ENCODE results near the gene LSM4. TPM values are rescaled to one million over a fixed set of nuclear protein-coding genes. Genes with fewer than 3 reads are reported as not detected.

Gene LSM4
- total RNA-seq, 1 experiment from 2014 or later: 115 TPM

- no peaks in the 10 kb centered on the region for H3K9me3 Mint-ChIP-seq (ENCODE audit: low read depth, unreplicated experiment)
- H3K27me3 Mint-ChIP-seq (ENCODE audit: unreplicated experiment): no peaks in the 10 kb centered on the region
- H3K27ac Mint-ChIP-seq (ENCODE audit: unreplicated experiment): peak overlapping the region; percentile 83
- peak overlapping the region; percentile 17 for H3K4me3 Mint-ChIP-seq (ENCODE audit: low read depth, unreplicated experiment)
- DNase-seq: peak; percentile 81
- peaks cover 9% of the 10 kb centered on the region for H3K4me1 Mint-ChIP-seq (ENCODE audit: low read depth, unreplicated experiment)
- CTCF ChIA-PET: interaction anchor here (1.1 to 1.5 kb wide), 2 partner anchors 21 to 44 kb away, joined by 3 to 5 read pairs; no protein-coding TSS in a partner anchor
- no TSS peak for BruUV-seq (replicated peaks)
- peaks cover 55% of the 10 kb centered on the region for H3K36me3 Mint-ChIP-seq (ENCODE audit: insufficient read depth, unreplicated experiment)
- no peak for TF ChIP-seq CTCF (IDR thresholded peaks at IDR 0.05; ENCODE audit: unreplicated experiment)
- intact Hi-C loops (cut with micrococcal nuclease; ENCODE audit: unreplicated experiment): loop anchor here (10.0 kb wide), 1 partner anchor 140 kb away; the partner anchor contains the start of gene SSBP4
Measured at GRCh38 chr19:18274781-18275356, 48.0 kb downstream of the LSM4 start.

GRCh38 chr19:18274219-18274780, 48.6 kb downstream of the LSM4 start, which contains the start of gene IQCN:
Gene IQCN (minus strand): TSS chr19:18274452. CDS start chr19:18269478, 4,974 bp downstream.
- Mint-ChIP-seq H3K4me3 (ENCODE audit: low read depth, unreplicated experiment) (peak within 1 kb of the TSS; percentile 17), H3K9me3 (ENCODE audit: low read depth, unreplicated experiment) (no peaks in the 10 kb centered on the region), H3K36me3 (ENCODE audit: insufficient read depth, unreplicated experiment) (peaks cover 49% of the 10 kb centered on the region), H3K27me3 (ENCODE audit: unreplicated experiment) (no peaks in the 10 kb centered on the region), H3K27ac (ENCODE audit: unreplicated experiment) (peak within 1 kb of the TSS; percentile 83), H3K4me1 (ENCODE audit: low read depth, unreplicated experiment) (peaks cover 4% of the 10 kb centered on the region)
- DNase-seq: peak; percentile 27
- no TSS peak for BruUV-seq (replicated peaks)
- no peak for TF ChIP-seq CTCF (IDR thresholded peaks at IDR 0.05; ENCODE audit: unreplicated experiment)
- intact Hi-C loops (cut with micrococcal nuclease; ENCODE audit: unreplicated experiment): loop anchor here (10.0 kb wide), 1 partner anchor 141 kb away; the partner anchor contains the start of gene SSBP4
- CTCF ChIA-PET: interaction anchor here (1.1 kb wide), 1 partner anchor 43 kb away, joined by 5 read pairs; no protein-coding TSS in a partner anchor

- no peaks in the 10 kb centered on the region for H3K27me3 Mint-ChIP-seq (ENCODE audit: unreplicated experiment)
- H3K27ac Mint-ChIP-seq (ENCODE audit: unreplicated experiment): no peak overlapping the region
- no peaks in the 10 kb centered on the region for H3K9me3 Mint-ChIP-seq (ENCODE audit: low read depth, unreplicated experiment)
- no TSS peak for BruUV-seq (replicated peaks)
- H3K36me3 Mint-ChIP-seq (ENCODE audit: insufficient read depth, unreplicated experiment): peaks cover 43% of the 10 kb centered on the region
- CTCF ChIA-PET: interaction anchor here (1.1 kb wide), 1 partner anchor 42 kb away, joined by 5 read pairs; no protein-coding TSS in a partner anchor
- DNase-seq: no peak
- intact Hi-C loops (cut with micrococcal nuclease; ENCODE audit: unreplicated experiment): loop anchor here (10.0 kb wide), 1 partner anchor 141 kb away; the partner anchor contains the start of gene SSBP4
- TF ChIP-seq CTCF (IDR thresholded peaks at IDR 0.05; ENCODE audit: unreplicated experiment): no peak
- H3K4me3 Mint-ChIP-seq (ENCODE audit: low read depth, unreplicated experiment): no peak overlapping the region
- H3K4me1 Mint-ChIP-seq (ENCODE audit: low read depth, unreplicated experiment): no peaks in the 10 kb centered on the region
Measured at GRCh38 chr19:18273561-18274218, 49.2 kb downstream of the LSM4 start.

GRCh38 chr19:18271433-18271841, 51.4 kb downstream of the LSM4 start:
- CTCF ChIA-PET: no interaction called here
- TF ChIP-seq CTCF (IDR thresholded peaks at IDR 0.05; ENCODE audit: unreplicated experiment): no peak
- Mint-ChIP-seq H3K27ac (ENCODE audit: unreplicated experiment) (no peak overlapping the region), H3K9me3 (ENCODE audit: low read depth, unreplicated experiment) (no peaks in the 10 kb centered on the region), H3K4me3 (ENCODE audit: low read depth, unreplicated experiment) (no peak overlapping the region), H3K4me1 (ENCODE audit: low read depth, unreplicated experiment) (no peaks in the 10 kb centered on the region), H3K27me3 (ENCODE audit: unreplicated experiment) (no peaks in the 10 kb centered on the region), H3K36me3 (ENCODE audit: insufficient read depth, unreplicated experiment) (peaks cover 26% of the 10 kb centered on the region)
- BruUV-seq (replicated peaks): no TSS peak
- intact Hi-C loops (cut with micrococcal nuclease; ENCODE audit: unreplicated experiment): loop anchor here (10.0 kb wide), 1 partner anchor 143 kb away; the partner anchor contains the start of gene SSBP4
- no peak for DNase-seq
